Vagina (tissue), 2 donors: Measurements from ENCODE around the gene GALE. TPM values are rescaled to one million over a fixed set of nuclear protein-coding genes. Genes with fewer than 3 reads are reported as not detected.
"Not testable (repeated sequence)": the region's sequence is repeated elsewhere in the genome, so short reads cannot be mapped to it uniquely, and the experiment has no call there.

Source experiments
- DNase-seq, 2 donors: peaks; one replicate each; pipeline ENCODE4 v3.0.0-alpha.2; 2017; ENCODE audit errors: extremely low spot score in 2 of 2
- H3K27ac ChIP-seq: fragments of 200-600 bp; sonication (generic); one replicate; pipeline ENCODE4 v1.5.1; 2019
- H3K27me3 ChIP-seq: fragments of 200-600 bp; sonication (generic); one replicate; pipeline ENCODE4 v1.5.1; 2019
- H3K36me3 ChIP-seq, 2 donors: fragments of 200-600 bp; sonication (generic); one replicate each; pipeline ENCODE4 v1.5.1; 2017 to 2019
- H3K4me1 ChIP-seq: fragments of 200-600 bp; sonication (generic); one replicate; pipeline ENCODE4 v1.5.1; 2019
- H3K4me3 ChIP-seq, 2 donors: fragments of 200-600 bp; sonication (generic); 1 replicate in 1 of 2; 2 replicates in 1 of 2; pipeline ENCODE4 v1.5.1; 2016 to 2019
- H3K9me3 ChIP-seq: fragments of 200-600 bp; sonication (generic); one replicate; pipeline ENCODE4 v1.5.1; 2019
- POLR2A ChIP-seq, 2 donors: fragments of 450-650 bp; IDR thresholded peaks; one replicate each; pipeline ENCODE4 v1.6.1; 2017; ENCODE audit warnings: antibody characterized with exemption in 2 of 2, mild to moderate bottlenecking in 2 of 2, moderate library complexity in 2 of 2
- POLR2AphosphoS5 ChIP-seq, 2 donors: sonication (generic); formaldehyde crosslinking; IDR thresholded peaks; one replicate each; pipeline ENCODE4 v1.9.0; 2017; ENCODE audit warnings: antibody characterized with exemption in 2 of 2, mild to moderate bottlenecking in 2 of 2, low read depth in 1 of 2; ENCODE audit not compliant: insufficient read depth in 1 of 2
- intact Hi-C: fragments of 100-400 bp; cut with DNase I; formaldehyde crosslinking; loops from one replicate; pipeline ENCODE4 v1.15.1; 2023
- total RNA-seq: library from RNA; depleted of rRNA; stranded (reverse); fragments of >200 nt; gene quantifications from one replicate; pipeline ENCODE4 v1.2.3, GENCODE V29; 2016
- TF ChIP-seq, protein P1 (sequence below), 3 experiments: fragments of 450-650 bp in 2 of 3; fragments of 200-600 bp in 1 of 3; sonication (generic) in 1 of 3; IDR thresholded peaks; one replicate each; pipeline ENCODE4 v1.5.1; 2017 to 2019; ENCODE audit warnings: antibody characterized with exemption in 3 of 3, mild to moderate bottlenecking in 2 of 3, moderate library complexity in 2 of 3

Gene GALE
- total RNA-seq = 12.3 TPM

DNA sequence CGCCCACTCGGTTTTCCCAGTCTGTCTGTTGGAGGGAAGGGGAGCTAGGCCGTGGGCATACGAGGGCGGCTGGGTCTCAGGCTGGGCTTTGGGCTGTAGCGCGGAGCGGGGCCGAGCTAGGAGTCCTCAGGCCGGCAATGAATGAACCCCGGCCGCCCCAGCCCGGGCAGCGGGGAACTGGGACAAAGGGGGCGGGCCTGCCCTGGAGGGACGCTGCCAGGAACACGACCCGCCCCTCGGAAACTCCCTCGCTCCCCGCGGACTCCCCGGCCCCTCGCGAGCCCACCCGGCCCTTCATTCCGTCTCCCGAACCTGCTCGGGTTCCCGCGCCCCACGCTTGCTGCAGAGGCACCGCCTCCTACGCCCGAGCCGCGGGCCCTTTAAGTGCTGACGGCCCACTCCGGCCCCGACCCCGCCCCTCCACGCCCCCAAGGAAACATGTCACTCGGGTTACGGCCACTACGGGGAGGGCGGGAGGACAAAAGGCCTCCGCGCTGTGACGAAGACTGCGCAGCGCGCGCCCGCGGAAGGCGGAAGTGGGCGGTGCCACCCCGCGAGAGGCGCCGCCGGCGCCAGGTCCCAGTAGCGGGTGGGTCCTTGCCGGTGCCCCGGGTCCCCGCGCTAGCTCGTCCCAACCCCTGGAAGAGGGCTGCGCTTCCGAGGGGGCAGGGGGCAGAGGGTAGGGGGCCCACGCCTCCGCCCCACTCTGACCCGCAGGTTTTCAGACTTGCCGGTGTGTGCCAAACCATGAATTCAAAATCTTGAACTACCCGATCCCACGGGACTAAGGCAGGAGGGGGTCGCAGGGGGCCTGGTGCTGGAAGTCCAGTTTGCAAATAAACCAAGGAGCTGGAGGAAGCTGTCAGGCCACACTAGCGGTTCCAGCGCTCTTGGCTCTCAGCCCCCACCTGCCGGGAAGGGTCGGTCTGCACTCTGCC is at the start of gene GALE:
GALE (minus strand) TSS at position 355 of the 938 bp plus-strand sequence. CDS start 1,747 bp downstream, outside the sequence.
- Histone ChIP-seq H3K9me3 (no peaks in the 10 kb centered on the region), H3K4me3 (peak within 1 kb of the TSS; percentile 78 to 97), H3K36me3 (peaks cover 0 to 17% of the 10 kb centered on the region in 2 donors), H3K4me1 (peaks cover 26% of the 10 kb centered on the region), H3K27me3 (no peaks in the 10 kb centered on the region), H3K27ac (peak within 1 kb of the TSS; percentile 77)
- intact Hi-C loops = no loop called here
- DNase-seq = no peak
- TF ChIP-seq, protein P1, sequence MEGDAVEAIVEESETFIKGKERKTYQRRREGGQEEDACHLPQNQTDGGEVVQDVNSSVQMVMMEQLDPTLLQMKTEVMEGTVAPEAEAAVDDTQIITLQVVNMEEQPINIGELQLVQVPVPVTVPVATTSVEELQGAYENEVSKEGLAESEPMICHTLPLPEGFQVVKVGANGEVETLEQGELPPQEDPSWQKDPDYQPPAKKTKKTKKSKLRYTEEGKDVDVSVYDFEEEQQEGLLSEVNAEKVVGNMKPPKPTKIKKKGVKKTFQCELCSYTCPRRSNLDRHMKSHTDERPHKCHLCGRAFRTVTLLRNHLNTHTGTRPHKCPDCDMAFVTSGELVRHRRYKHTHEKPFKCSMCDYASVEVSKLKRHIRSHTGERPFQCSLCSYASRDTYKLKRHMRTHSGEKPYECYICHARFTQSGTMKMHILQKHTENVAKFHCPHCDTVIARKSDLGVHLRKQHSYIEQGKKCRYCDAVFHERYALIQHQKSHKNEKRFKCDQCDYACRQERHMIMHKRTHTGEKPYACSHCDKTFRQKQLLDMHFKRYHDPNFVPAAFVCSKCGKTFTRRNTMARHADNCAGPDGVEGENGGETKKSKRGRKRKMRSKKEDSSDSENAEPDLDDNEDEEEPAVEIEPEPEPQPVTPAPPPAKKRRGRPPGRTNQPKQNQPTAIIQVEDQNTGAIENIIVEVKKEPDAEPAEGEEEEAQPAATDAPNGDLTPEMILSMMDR (IDR thresholded peaks at IDR 0.05) = no peak
- TF ChIP-seq POLR2AphosphoS5 (IDR thresholded peaks at IDR 0.05; ENCODE audit: insufficient read depth in 1 of 2, low read depth in 1 of 2) = peak; percentile 92 to 93
- peak in 1 of 2 donors; percentile 55 for TF ChIP-seq POLR2A (IDR thresholded peaks at IDR 0.05)

DNA sequence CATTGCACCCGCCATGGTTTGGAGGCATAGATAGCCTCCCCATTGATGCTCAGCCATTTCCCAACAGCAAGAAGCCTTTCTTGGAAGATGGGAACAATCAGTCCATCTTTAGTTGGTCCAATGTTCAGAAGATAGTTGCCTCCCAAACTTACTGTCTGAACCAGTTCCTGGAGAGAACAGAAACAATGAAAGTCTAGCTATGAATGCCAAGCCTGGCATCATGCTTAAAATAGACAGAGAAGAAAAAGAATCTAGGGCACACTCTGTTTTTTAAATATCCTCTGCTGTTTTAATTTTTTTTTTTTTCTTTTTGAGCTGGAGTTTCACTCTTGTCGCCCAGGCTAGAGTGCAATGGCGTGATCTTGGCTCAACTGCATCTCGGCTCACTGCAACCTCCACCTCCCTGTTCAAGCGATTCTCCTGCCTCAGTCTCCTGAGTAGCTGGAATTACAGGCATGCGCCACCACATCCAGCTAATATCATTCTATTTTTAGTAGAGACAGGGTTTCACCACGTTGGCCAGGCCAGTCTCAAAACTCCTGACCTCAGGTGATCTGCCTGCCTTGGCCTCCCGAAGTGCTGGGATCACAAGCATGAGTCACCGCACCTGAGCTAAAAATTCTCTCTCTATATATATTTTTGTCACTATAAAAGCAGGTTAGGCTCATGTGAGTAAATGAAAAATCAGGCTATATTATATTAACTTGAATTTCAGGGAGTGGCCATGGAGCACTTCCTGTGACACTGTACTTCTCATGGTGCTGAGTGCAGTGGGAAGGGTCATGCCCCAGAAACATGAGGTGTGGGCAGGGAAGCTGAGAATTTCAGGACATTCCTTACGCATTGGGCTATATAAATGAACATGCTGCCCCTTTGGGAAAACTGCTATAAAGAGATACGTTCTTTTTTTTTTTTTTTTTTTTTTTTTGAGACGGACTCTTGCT is 48.4 kb upstream of the GALE start:
- Histone ChIP-seq H3K27me3 (no peaks in the 10 kb centered on the region), H3K4me1 (no peaks in the 10 kb centered on the region), H3K9me3 (no peaks in the 10 kb centered on the region), H3K36me3 (peaks cover 0 to 37% of the 10 kb centered on the region in 2 donors), H3K4me3 (no peak overlapping the region), H3K27ac (no peak overlapping the region)
- intact Hi-C loops = no loop called here
- DNase-seq = no peak
- TF ChIP-seq POLR2A (IDR thresholded peaks at IDR 0.05) (no peak), POLR2AphosphoS5 (IDR thresholded peaks at IDR 0.05; ENCODE audit: insufficient read depth in 1 of 2, low read depth in 1 of 2) (no peak)
- TF ChIP-seq, protein P1 (IDR thresholded peaks at IDR 0.05) = no peak

DNA sequence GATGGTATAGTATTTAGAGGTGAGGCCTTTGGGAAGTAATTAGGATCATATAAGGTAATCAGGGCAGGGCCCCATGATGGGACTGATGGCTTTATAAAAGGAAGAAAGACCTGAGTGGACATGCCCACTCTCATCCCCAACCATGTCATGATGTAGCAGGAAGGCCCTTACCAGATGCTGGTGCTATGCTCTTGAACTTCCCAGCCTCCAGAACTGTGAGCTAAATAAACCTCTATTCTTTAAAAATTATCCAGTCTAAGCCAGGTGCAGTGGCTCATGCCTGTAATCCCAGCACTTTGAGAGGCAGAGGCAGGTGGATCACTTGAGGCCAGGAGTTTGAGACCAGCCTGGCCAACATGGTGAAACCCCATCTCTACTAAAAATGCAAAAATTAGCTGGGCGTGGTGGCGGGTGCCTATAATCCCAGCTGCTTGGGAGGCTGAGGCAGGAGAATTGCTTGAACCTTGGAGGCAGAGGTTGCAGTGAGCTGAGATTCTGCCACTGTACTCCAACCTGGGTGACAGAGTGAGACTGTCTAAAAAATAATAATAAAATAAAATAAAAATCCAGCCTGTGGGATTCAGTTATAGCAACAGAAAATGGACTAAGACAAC is 47.0 kb upstream of the GALE start:
- DNase-seq, intact Hi-C loops, H3K27ac ChIP-seq, H3K27me3 ChIP-seq, H3K4me1 ChIP-seq, H3K4me3 ChIP-seq, H3K9me3 ChIP-seq: not testable (repeated sequence)
- H3K36me3 ChIP-seq = peaks cover 0 to 37% of the 10 kb centered on the region in 2 donors

DNA sequence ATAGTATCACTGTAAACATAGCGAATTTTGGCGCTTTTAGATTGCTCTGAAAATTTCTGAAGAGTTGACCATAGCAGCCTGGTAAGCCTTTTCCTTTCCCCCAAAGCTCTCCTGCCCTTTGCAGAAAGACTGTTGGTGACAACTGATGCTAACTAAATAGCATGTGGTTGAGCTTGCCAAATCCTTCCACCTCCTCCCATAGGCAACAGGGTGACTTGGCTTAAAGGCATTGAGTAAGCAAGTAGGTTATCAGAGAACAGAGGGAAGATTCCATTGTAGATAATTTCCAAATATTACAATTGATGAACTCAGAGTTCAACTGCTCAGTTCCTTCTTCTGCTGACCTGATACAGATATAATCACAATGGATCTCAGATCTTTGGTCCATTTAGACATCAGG is 44.6 kb upstream of the GALE start:
- Histone ChIP-seq H3K9me3 (no peaks in the 10 kb centered on the region), H3K27ac (no peak overlapping the region), H3K4me1 (no peaks in the 10 kb centered on the region), H3K36me3 (peaks cover 0 to 37% of the 10 kb centered on the region in 2 donors), H3K27me3 (no peaks in the 10 kb centered on the region), H3K4me3 (no peak overlapping the region)
- TF ChIP-seq POLR2A (IDR thresholded peaks at IDR 0.05) = no peak
- DNase-seq = no peak
- intact Hi-C loops = no loop called here

DNA sequence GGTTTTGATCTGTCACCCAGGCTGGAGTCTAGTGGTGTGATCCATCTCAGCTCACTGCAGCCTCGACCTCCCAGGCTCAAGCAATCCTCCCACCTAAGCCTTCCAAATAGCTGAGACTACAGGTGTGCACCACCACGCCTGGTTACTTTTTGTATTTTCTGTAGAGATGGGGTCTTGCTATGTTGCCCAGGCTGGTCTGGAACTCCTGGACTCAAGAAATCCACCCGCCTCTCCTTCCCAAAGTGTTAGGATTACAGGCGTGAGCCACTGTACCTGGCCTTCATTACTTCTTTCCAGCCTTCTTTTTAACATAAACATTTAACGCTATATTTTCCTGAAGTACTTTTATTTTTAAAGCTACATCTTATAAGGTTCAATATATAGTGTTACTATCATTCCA is 43.1 kb upstream of the GALE start:
- no peak for DNase-seq
- no peak overlapping the region for H3K4me3 ChIP-seq
- intact Hi-C loops = no loop called here
- no peaks in the 10 kb centered on the region for H3K9me3 ChIP-seq
- peaks cover 0 to 34% of the 10 kb centered on the region in 2 donors for H3K36me3 ChIP-seq
- H3K27me3 ChIP-seq = no peaks in the 10 kb centered on the region
- H3K27ac ChIP-seq = no peak overlapping the region
- TF ChIP-seq, protein P1 (IDR thresholded peaks at IDR 0.05) = no peak
- no peak for TF ChIP-seq POLR2A (IDR thresholded peaks at IDR 0.05)
- TF ChIP-seq POLR2AphosphoS5 (IDR thresholded peaks at IDR 0.05; ENCODE audit: insufficient read depth in 1 of 2, low read depth in 1 of 2) = no peak
- no peaks in the 10 kb centered on the region for H3K4me1 ChIP-seq
